ENCODE data around the gene E2F7. TPM values are rescaled to one million over a fixed set of nuclear protein-coding genes. Genes with fewer than 3 reads are reported as not detected.

E2F7 gene
- total and polyA plus RNA-seq, 2 of the 8 experiments (the other 6 are each of a cell fraction or from before 2014, with no cell fraction given): 8.8 to 18.5 TPM

- TF ChIP-seq EGR1 (IDR thresholded peaks at IDR 0.05; ENCODE audit: borderline replicate concordance, low read depth, low read length) (no peak), POU5F1 (IDR thresholded peaks at IDR 0.05; ENCODE audit: low read depth, low read length) (no peak), PHF8 (conservative IDR thresholded peaks at IDR 0.05; ENCODE audit: low read depth, low read length) (no peak)
Observed at GRCh38 chr12:77099799-77100198, 34.4 kb upstream of the E2F7 start (continued).

Measured in H1 (cell line).